CD4-positive, alpha-beta memory T cell (primary cell): ENCODE measurements around the gene NR5A1. TPM values are rescaled to one million over a fixed set of nuclear protein-coding genes. Genes with fewer than 3 reads are reported as not detected.

Experiments
- CTCF ChIA-PET: fragments of 350-600 bp; sonication (Branson Sonifier 250); formaldehyde crosslinking; loops from one replicate; lab custom pipeline; 2021; ENCODE audit warnings: inconsistent platforms; ENCODE audit not compliant: partially characterized antibody; lab: Charles Lee
- POLR2A ChIA-PET: fragments of 350-600 bp; sonication (Branson Sonifier 250); formaldehyde crosslinking; loops from one replicate; lab custom pipeline; 2021; ENCODE audit not compliant: partially characterized antibody; lab: Charles Lee
- DNase-seq, 5 donors: peaks; one replicate each; pipeline versions ENCODE4 v3.0.0 to v3.0.0-alpha.2; 2020 to 2022; ENCODE audit warnings: mixed read lengths in 1 of 5
- H3K27ac ChIP-seq: one replicate; pipeline ENCODE4 v1.7.0; 2013; ENCODE audit warnings: low read depth, low read length
- H3K27me3 ChIP-seq: 2 replicates; pipeline ENCODE4 v1.7.0; 2013; ENCODE audit warnings: mild to moderate bottlenecking, low read length, moderate library complexity; ENCODE audit not compliant: insufficient read depth
- H3K36me3 ChIP-seq: 2 replicates; pipeline ENCODE4 v1.7.0; 2013; ENCODE audit warnings: mild to moderate bottlenecking, low read length, moderate library complexity; ENCODE audit not compliant: insufficient read depth
- H3K4me1 ChIP-seq: 2 replicates; pipeline ENCODE4 v1.7.0; 2013; ENCODE audit warnings: mild to moderate bottlenecking, low read length, moderate library complexity; ENCODE audit not compliant: insufficient read depth
- H3K4me3 ChIP-seq, 2 donors: one replicate each; pipeline ENCODE4 v1.7.0; 2013; ENCODE audit warnings: low read length in 2 of 2, mild to moderate bottlenecking in 1 of 2
- H3K9me3 ChIP-seq, 2 donors: one replicate each; pipeline ENCODE4 v1.7.0; 2013; ENCODE audit warnings: low read length in 2 of 2, control low read depth in 1 of 2; ENCODE audit not compliant: control insufficient read depth in 1 of 2
- H3K27ac Mint-ChIP-seq, 7 donors: one replicate each; pipeline ENCODE4 v1.8.0; 2020 to 2021; ENCODE audit warnings: mixed read lengths in 7 of 7, mild to moderate bottlenecking in 6 of 7, inconsistent platforms in 3 of 7, moderate library complexity in 3 of 7
- H3K27me3 Mint-ChIP-seq, 2 donors: one replicate each; pipeline ENCODE4 v1.8.0; 2020 to 2021; ENCODE audit warnings: mixed read lengths in 2 of 2
- H3K36me3 Mint-ChIP-seq, 2 donors: one replicate each; pipeline ENCODE4 v1.8.0; 2020 to 2021; ENCODE audit warnings: mixed read lengths in 2 of 2, inconsistent platforms in 1 of 2, mild to moderate bottlenecking in 1 of 2
- H3K4me1 Mint-ChIP-seq, 4 donors: one replicate each; pipeline ENCODE4 v1.8.0; 2020 to 2021; ENCODE audit warnings: mixed read lengths in 4 of 4, mild to moderate bottlenecking in 1 of 4
- H3K4me3 Mint-ChIP-seq, 8 donors: one replicate each; pipeline ENCODE4 v1.8.0; 2020 to 2021; ENCODE audit warnings: mixed read lengths in 8 of 8, mild to moderate bottlenecking in 7 of 8, moderate library complexity in 6 of 8, inconsistent platforms in 3 of 8
- H3K9me3 Mint-ChIP-seq, 8 donors: one replicate each; pipeline ENCODE4 v1.8.0; 2020 to 2021; ENCODE audit warnings: mixed read lengths in 8 of 8, mild to moderate bottlenecking in 5 of 8, inconsistent platforms in 3 of 8, moderate library complexity in 1 of 8
- intact Hi-C: fragments of 100-400 bp; cut with micrococcal nuclease; formaldehyde crosslinking; loops from one replicate; pipeline ENCODE4 v1.15.1; 2023
- polyA plus RNA-seq, 2 donors: library from polyadenylated mRNA; unstranded; fragments of 300-500 nt; fragmentation: Illumina TruSeq; gene quantifications; one replicate each; pipeline ENCODE4 v1.2.3, GENCODE V29; 2021
- total RNA-seq, 2 experiments: library from RNA; stranded (reverse); gene quantifications; one replicate each; pipeline ENCODE4 v1.2.3, GENCODE V29; 2021

NR5A1 gene
- total and polyA plus RNA-seq, 4 experiments from 2014 or later: not detected

DNA sequence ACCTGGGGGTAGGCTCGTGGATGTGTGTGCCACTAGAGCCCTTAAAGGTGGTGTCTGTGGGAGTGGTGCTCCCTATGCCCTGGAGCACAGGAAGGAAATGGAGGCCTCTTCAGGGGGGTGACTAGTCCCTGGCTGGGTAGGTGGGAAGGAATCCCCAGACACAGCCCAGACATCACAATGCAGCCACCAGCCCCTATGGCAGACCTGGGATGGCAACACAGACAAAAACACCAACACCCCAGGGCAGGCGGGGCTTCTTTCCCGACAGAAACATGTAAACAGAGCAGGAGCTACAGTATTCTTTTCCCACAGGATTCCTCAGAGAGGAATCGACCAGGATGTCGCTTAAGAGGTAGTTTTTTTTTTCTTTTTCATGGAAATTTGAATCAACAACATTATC is 10.4 kb upstream of the NR5A1 start:
- Mint-ChIP-seq H3K36me3 (no peaks in the 10 kb centered on the region), H3K9me3 (no peaks in the 10 kb centered on the region), H3K27ac (no peak overlapping the region), H3K4me1 (no peaks in the 10 kb centered on the region), H3K27me3 (peaks cover 12 to 18% of the 10 kb centered on the region in 2 donors), H3K4me3 (no peak overlapping the region)
- no peak overlapping the region for H3K27ac ChIP-seq
- no peaks in the 10 kb centered on the region for H3K27me3 ChIP-seq
- no peak for DNase-seq
- intact Hi-C loops: no loop called here
- ChIA-PET CTCF (no interaction called here), POLR2A (no interaction called here)
- H3K4me3 ChIP-seq: no peak overlapping the region
- H3K36me3 ChIP-seq: no peaks in the 10 kb centered on the region
- no peaks in the 10 kb centered on the region for H3K9me3 ChIP-seq
- no peaks in the 10 kb centered on the region for H3K4me1 ChIP-seq

DNA sequence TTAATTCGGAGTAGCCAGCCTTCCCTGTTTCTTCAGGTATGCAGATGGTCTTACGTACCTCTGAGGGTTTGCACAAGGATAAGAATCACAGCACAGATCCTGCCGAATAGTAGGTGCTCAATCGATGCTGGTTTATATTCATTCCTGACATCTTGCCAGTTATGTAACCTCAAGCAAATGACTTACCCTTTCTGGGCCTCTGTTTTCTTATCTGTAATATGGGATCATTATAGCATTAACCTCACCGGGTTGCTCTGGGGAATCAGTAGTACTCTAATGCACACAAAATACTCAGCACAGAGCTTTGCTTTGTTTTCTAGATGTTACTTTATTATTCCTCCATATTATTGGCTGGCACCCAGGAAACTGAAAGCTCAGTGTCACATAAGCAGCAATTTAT is 7.7 kb upstream of the NR5A1 start:
- H3K27me3 Mint-ChIP-seq: peaks cover 7 to 15% of the 10 kb centered on the region in 2 donors
- DNase-seq: no peak
- no peak overlapping the region for H3K27ac Mint-ChIP-seq
- CTCF ChIA-PET: interaction anchor here (1.2 kb wide), 1 partner anchor 18 kb away, joined by 3 read pairs; no protein-coding TSS in a partner anchor
- no peak overlapping the region for H3K4me3 Mint-ChIP-seq
- Histone ChIP-seq H3K27ac (no peak overlapping the region), H3K27me3 (no peaks in the 10 kb centered on the region), H3K4me1 (no peaks in the 10 kb centered on the region), H3K36me3 (no peaks in the 10 kb centered on the region), H3K9me3 (no peaks in the 10 kb centered on the region), H3K4me3 (no peak overlapping the region)
- intact Hi-C loops: no loop called here
- H3K4me1 Mint-ChIP-seq: peaks cover 0 to 2% (median 0%) of the 10 kb centered on the region in 4 donors
- POLR2A ChIA-PET: no interaction called here
- no peaks in the 10 kb centered on the region for H3K36me3 Mint-ChIP-seq
- no peaks in the 10 kb centered on the region for H3K9me3 Mint-ChIP-seq

DNA sequence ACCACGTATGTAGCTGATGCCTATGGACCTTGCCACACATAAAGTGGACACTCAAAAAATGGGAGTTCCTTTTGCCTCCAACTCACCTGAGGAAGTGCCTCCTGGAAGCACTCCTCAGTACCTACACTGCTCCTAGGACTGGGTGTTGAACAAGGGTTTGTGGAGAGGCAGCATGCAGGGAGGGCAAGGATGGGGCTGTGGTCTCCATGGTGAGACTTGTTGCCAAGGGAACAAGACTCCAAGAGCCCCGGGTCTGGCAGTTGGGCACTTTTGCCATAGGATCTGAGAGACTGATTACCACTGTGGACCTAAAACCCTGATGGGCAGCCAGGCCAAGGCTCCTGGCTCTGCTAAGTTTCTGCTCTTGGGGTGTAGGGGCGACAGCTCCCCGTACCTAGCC is 6.9 kb upstream of the NR5A1 start:
- peaks cover 0 to 2% (median 0%) of the 10 kb centered on the region in 4 donors for H3K4me1 Mint-ChIP-seq
- H3K4me1 ChIP-seq: no peaks in the 10 kb centered on the region
- H3K36me3 Mint-ChIP-seq: no peaks in the 10 kb centered on the region
- H3K4me3 ChIP-seq: no peak overlapping the region
- no peaks in the 10 kb centered on the region for H3K36me3 ChIP-seq
- no peak overlapping the region for H3K27ac ChIP-seq
- ChIA-PET POLR2A (no interaction called here), CTCF (interaction anchor here (1.2 kb wide), 1 partner anchor 18 kb away, joined by 3 read pairs; no protein-coding TSS in a partner anchor)
- no peak overlapping the region for H3K27ac Mint-ChIP-seq
- H3K9me3 Mint-ChIP-seq: no peaks in the 10 kb centered on the region
- H3K27me3 Mint-ChIP-seq: peaks cover 5 to 15% of the 10 kb centered on the region in 2 donors
- no peaks in the 10 kb centered on the region for H3K27me3 ChIP-seq
- intact Hi-C loops: no loop called here
- H3K9me3 ChIP-seq: no peaks in the 10 kb centered on the region
- H3K4me3 Mint-ChIP-seq: no peak overlapping the region
- no peak for DNase-seq

DNA sequence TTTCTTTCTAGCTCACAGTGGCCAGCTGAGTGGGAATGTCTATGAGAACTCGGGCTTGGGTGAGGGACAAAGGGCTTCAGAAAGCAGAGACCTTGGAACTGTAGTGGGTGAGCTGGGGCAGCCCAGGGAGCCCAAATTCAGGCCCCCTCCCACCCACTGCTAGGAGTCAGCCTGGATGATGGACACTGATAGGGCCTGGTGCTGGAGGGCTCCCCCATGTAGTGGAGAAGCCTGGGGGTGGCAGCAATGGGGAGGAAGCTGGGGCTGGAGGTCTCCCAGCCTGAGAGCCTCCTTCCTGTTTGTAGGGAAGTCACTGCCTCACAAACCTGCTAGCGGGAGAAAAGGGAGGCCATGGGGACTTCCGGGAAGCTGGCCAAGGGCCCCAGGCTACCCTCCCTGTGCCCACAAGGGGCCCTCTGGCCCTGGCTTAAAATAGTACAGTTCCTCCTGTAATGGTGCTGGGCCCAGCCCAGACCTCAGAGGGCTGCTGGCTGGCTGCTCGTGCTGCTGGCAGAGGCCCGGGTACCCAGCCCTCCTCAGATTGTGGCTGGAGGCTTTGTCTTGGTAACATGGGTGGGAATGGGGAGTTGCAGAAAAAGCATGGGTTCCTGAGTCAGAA is 6.3 kb upstream of the NR5A1 start:
- CTCF ChIA-PET: no interaction called here
- H3K4me1 ChIP-seq: no peaks in the 10 kb centered on the region
- H3K4me3 ChIP-seq: no peak overlapping the region
- no peaks in the 10 kb centered on the region for H3K36me3 Mint-ChIP-seq
- no peak overlapping the region for H3K27ac Mint-ChIP-seq
- peaks cover 5 to 14% of the 10 kb centered on the region in 2 donors for H3K27me3 Mint-ChIP-seq
- no peaks in the 10 kb centered on the region for H3K9me3 ChIP-seq
- H3K4me3 Mint-ChIP-seq: no peak overlapping the region
- no peak for DNase-seq
- H3K36me3 ChIP-seq: no peaks in the 10 kb centered on the region
- H3K27me3 ChIP-seq: no peaks in the 10 kb centered on the region
- H3K9me3 Mint-ChIP-seq: no peaks in the 10 kb centered on the region
- H3K4me1 Mint-ChIP-seq: peaks cover 0 to 2% (median 0%) of the 10 kb centered on the region in 4 donors
- POLR2A ChIA-PET: no interaction called here
- intact Hi-C loops: no loop called here
- H3K27ac ChIP-seq: no peak overlapping the region

DNA sequence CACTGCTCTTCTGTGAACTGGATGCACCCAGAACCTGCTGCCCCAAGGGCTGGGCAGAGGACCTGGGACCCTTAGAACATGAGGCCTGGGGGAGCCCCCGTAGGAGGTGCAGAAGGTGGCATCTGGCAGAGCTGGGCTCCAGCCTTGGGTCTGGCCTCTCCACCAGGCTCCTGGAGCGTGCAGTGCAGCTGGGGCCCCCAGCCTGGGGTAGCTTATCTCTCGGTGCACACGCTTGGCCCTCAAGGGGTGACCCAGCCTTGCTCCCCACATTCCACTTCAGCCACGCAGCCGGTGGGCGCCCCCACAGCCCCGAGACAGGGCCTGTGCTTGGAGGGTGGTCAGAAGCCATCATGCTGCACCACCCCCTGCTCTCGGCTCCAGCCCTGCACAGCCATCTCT is 5.6 kb upstream of the NR5A1 start:
- no peak overlapping the region for H3K4me3 ChIP-seq
- ChIA-PET CTCF (no interaction called here), POLR2A (no interaction called here)
- H3K36me3 ChIP-seq: no peaks in the 10 kb centered on the region
- peaks cover 0 to 2% (median 0%) of the 10 kb centered on the region in 4 donors for H3K4me1 Mint-ChIP-seq
- H3K9me3 Mint-ChIP-seq: no peaks in the 10 kb centered on the region
- H3K27ac Mint-ChIP-seq: peak overlapping the region in 1 of 7 donors; percentile 53
- H3K36me3 Mint-ChIP-seq: no peaks in the 10 kb centered on the region
- intact Hi-C loops: no loop called here
- H3K4me3 Mint-ChIP-seq: no peak overlapping the region
- H3K27me3 Mint-ChIP-seq: peaks cover 5 to 12% of the 10 kb centered on the region in 2 donors
- DNase-seq: no peak
- H3K9me3 ChIP-seq: no peaks in the 10 kb centered on the region
- H3K4me1 ChIP-seq: no peaks in the 10 kb centered on the region
- no peaks in the 10 kb centered on the region for H3K27me3 ChIP-seq
- no peak overlapping the region for H3K27ac ChIP-seq

DNA sequence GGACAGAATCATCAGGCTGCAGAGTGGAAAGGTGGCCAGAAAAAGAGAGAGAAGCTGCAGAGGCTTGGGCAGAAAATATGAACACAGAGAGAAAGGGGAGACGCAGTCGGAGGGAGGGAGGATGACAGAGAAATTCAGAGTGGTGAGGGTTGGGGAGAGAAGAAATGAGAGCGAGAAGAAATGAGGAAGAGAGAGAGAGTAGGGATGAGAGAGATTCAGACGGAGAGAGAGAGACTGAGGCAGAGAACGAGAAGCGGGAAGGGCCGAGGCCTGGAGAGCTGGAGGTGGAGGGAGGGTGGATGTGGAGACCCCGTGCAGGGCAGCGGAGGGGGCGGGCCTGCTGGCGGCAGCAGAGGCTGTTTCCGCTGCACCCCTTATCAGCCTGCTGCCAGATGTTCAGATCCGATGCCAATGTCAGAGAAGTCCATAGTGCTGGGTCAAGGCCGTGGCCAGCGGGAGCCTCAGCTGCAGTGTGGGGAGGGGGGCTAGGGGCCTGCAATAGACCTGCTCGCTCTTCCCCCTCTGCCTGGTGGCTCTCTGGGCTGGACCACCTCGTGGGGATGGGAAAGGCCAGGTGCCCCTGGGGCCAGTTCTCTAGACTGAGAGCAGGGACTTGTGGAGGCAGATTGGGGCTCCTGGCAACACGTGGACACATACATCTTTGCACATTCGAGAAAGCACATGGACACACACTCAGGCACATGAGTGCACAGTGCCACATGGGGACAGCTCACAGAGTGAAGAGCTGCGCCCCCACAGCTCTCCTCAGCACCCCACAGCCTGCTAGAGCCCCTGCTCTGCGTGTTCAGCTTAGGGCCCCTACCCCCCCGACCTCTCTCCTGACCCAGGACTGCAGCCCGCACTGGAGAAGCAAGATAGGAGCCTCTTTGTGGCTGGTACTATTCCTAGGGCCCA is 4.9 kb upstream of the NR5A1 start:
- DNase-seq: no peak
- Mint-ChIP-seq H3K27me3 (peaks cover 5 to 12% of the 10 kb centered on the region in 2 donors), H3K27ac (peak overlapping the region in 1 of 7 donors; percentile 53), H3K4me1 (peaks cover 0 to 2% (median 0%) of the 10 kb centered on the region in 4 donors), H3K9me3 (no peaks in the 10 kb centered on the region), H3K36me3 (no peaks in the 10 kb centered on the region), H3K4me3 (no peak overlapping the region)
- Histone ChIP-seq H3K36me3 (no peaks in the 10 kb centered on the region), H3K27me3 (no peaks in the 10 kb centered on the region), H3K9me3 (no peaks in the 10 kb centered on the region), H3K4me3 (no peak overlapping the region), H3K27ac (no peak overlapping the region), H3K4me1 (no peaks in the 10 kb centered on the region)
- CTCF ChIA-PET: no interaction called here
- POLR2A ChIA-PET: no interaction called here
- intact Hi-C loops: no loop called here

DNA sequence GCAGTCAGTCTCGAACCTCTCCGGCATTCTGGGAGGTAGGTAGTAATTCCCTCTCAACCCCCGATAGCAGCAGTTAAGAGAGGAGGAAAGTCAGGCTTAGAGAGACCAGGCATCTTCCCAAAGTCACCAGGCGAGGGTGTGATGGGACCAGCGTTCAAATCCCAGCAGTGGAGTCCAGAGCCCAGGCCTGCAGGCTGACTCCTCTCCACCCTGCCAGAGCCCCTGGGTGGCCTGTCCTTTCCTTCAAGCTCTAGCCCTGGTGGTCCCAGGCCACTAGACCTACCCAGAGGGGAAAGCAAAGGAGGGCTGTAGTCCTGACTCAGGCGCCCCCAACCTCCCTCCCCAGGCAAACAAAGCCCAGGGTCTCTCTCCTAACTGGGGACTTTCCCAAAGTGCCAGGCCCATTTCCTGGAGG is 4.2 kb upstream of the NR5A1 start:
- Mint-ChIP-seq H3K4me3 (no peak overlapping the region), H3K36me3 (no peaks in the 10 kb centered on the region), H3K4me1 (peaks cover 0 to 2% (median 0%) of the 10 kb centered on the region in 4 donors), H3K27me3 (peaks cover 5 to 14% of the 10 kb centered on the region in 2 donors), H3K9me3 (no peaks in the 10 kb centered on the region), H3K27ac (no peak overlapping the region)
- H3K27ac ChIP-seq: no peak overlapping the region
- H3K4me3 ChIP-seq: no peak overlapping the region
- no peak for DNase-seq
- CTCF ChIA-PET: no interaction called here
- H3K27me3 ChIP-seq: no peaks in the 10 kb centered on the region
- H3K36me3 ChIP-seq: no peaks in the 10 kb centered on the region
- no peaks in the 10 kb centered on the region for H3K4me1 ChIP-seq
- H3K9me3 ChIP-seq: no peaks in the 10 kb centered on the region
- intact Hi-C loops: no loop called here
- POLR2A ChIA-PET: no interaction called here
